GM19452 (cell line): ENCODE results near the gene CAMP.
A peak's percentile ranks its signal among the peaks of the same experiment; 100 is the strongest.
"Not testable (repeated sequence)": the region's sequence is repeated elsewhere in the genome, so short reads cannot be mapped to it uniquely, and the experiment has no call there.

ENCODE experiments used
- ATAC-seq: cut with Tn5 transposase; IDR thresholded peaks from one replicate; pipeline ENCODE4 v1.9.1; 2021; ENCODE audit not compliant: unreplicated experiment

CAMP gene

GRCh38 chr3:48211776-48212175, 11.5 kb upstream of the CAMP start:
- ATAC-seq = not testable (repeated sequence)

GRCh38 chr3:48214225-48214624, 9.1 kb upstream of the CAMP start:
- ATAC-seq = no peak

GRCh38 chr3:48215019-48215418, 8.3 kb upstream of the CAMP start:
- ATAC-seq = no peak

DNA sequence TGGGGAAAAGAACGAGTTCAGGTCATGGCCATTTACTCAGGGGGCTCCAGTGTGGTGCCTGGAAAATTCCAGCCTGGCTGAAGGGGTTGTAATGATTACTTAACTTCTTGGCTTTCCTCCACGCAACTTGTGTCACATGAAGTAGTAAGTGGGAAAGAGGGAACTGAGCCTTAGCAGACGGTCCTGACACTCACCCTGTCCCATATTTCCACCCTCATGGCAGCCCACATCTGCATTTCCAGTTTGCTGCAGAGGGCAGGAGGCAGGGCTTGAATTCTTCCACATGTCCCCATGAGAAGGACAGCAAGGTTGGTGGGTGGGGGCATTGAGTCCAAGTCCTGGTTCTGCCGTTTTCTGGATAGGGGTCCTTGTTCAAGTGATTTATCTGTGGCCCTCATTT, 7.8 kb upstream of the CAMP start:
- no peak for ATAC-seq

DNA sequence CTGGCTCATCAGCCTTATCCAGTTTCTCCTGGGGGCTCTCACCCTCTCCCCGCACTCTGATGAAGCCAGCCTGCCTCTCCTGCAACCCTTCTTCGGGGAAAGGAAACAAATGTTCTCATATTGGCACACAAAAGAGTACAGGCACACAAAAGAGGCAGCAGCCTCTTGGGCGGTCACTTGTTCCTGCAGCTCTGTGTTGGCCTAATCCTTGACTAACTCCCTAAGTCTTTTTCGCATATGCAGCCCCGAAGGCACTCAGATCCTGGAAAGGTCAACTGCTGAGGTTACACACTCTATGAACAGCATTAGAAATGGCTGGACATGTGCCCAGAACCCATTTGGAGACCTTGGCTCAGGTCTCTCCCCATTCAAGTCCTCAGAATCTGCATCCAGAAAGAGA, 7.4 kb upstream of the CAMP start:
- ATAC-seq = no peak

DNA sequence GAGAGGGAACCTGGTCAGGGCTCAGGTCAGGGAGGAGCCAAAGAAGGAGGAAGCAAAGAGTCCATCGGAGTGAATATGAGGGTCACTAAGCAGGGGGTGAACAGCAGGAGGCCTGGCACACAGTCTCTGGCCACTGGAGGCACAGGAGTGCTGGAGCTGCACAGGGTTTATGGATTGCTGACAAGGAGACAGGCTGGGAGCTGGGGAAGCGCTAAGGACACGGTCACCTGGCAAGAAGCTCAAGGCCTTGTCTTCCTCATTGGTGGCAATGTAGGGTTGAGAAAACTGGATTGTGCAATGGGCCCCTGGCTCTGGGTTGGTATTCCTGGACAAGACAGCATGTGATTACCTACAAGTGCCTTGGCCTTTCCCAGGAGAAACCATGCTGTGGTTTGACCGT, 5.8 kb upstream of the CAMP start:
- no peak for ATAC-seq

DNA sequence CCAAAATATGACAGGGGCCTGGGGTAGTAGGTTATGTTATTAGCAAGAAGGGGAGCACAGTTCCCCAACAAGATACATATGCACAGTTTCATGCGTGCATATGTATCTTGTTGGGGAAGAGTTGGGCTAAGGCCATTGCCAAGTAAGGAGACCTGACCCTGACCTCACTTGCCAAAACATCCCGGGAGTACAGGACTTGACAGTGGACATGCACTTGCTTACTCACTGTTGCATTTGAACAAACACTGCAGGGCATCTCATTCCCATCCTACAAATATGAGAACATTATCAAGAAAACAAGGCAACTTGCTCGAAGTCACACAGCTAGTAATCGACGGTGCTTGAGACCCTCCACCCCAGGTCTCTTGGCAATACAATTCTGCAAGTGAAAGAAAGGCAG, 4.8 kb upstream of the CAMP start:
- ATAC-seq = no peak

GRCh38 chr3:48219543-48219942, 3.8 kb upstream of the CAMP start:
- ATAC-seq = no peak

DNA sequence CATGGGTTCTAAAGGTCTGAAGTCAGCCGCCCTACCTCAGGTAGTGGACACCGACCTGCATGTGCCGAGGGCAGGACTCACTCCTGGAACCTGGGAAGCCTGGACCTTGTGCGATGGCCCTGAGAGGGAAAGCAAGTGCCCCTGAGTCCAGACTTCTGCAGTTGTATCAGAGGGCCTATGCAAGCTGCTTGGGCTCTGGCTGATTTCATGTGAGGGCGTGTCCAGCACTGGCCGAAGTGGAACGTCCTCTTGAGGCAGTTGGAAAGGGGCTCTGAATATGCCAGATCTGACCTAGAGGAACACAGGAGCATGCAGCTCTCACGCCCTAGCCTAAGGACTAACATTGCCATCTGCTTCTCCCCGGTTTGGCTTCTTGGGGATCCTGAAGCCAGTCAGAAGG, 2.5 kb upstream of the CAMP start:
- no peak for ATAC-seq

GRCh38 chr3:48225587-48225986, 2.3 kb downstream of the CAMP start:
- ATAC-seq = no peak

DNA sequence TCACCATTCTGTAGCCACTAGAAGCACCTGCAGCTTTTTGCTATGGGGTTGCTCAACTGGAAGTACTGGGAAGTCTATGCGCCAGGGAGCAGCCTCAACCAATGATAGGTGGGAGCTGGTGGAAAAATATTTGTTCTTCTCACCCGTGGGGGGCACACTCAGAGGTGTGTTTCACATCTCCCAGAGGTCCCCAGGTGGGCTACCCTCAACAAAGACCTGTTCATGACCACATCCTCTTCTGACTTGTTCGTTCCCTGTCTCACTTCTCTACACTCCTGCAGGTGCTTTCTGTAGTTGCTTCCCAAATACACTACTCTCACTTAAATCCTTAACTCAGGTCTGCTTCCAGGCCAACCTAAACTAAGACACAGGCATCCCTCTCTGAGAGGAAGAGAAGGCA, 3.6 kb downstream of the CAMP start:
- ATAC-seq = no peak

DNA sequence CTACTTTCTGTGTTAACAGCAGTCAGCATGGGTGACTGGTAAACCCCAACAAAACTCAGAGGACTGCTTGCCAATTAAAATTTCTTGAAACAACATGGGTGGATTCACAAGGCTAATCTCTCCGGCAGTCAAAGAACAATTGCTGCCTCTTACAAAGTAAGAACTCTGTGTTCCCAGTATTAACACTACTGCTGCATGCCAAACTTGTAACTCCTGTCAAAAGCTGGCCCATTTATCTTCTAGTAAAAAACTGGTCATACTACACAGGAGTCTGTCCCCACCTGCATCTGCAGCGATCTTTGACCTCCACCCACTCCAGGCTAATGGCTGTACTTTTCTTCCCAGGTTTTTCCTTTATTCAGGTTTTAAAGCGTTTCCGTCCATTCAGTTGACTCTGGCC, 8.9 kb downstream of the CAMP start:
- peak; percentile 16 for ATAC-seq

- ATAC-seq = peak; percentile 71
Measured at GRCh38 chr3:48232734-48233133, 9.4 kb downstream of the CAMP start.

DNA sequence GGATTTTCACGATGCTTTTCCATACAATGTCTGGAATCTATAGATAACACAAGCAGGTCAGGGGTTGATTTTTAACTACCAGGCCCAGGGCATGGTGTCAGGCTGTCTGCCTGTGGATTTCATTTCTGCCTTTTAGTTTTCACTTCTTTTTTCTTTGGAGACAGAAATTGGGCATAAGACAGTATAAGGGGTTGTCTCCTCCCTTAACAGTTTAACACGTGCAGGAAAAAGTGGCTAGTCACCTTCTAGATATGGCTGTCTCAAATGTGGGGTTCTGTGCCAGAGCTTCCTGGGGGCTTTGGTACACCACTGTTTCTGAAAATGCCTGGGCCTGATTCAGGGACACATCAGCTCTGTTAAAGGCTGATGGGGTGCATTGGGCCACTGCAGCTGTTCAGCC, 10.2 kb downstream of the CAMP start:
- ATAC-seq = no peak

DNA sequence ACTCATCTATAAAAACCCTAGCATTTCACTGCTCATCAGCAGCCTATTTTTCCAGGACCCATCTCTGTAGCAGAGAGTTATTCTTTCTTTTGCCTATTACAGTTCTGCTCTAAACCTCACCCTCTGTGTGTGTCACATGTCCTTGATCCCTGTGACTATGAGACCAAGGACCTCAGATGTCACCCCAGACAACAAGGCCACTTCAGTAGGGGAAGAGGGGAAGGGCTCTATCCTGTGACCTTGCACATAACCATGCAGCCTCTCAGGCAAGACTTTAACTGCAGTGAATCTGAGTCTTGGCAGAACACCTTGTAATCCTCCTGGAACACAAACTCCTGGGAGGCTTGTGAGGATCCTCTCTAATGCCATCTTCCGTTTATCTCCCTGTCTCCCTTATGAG, 13.2 kb downstream of the CAMP start:
- no peak for ATAC-seq

- no peak for ATAC-seq
Measured at GRCh38 chr3:48238531-48239085, 15.3 kb downstream of the CAMP start.

DNA sequence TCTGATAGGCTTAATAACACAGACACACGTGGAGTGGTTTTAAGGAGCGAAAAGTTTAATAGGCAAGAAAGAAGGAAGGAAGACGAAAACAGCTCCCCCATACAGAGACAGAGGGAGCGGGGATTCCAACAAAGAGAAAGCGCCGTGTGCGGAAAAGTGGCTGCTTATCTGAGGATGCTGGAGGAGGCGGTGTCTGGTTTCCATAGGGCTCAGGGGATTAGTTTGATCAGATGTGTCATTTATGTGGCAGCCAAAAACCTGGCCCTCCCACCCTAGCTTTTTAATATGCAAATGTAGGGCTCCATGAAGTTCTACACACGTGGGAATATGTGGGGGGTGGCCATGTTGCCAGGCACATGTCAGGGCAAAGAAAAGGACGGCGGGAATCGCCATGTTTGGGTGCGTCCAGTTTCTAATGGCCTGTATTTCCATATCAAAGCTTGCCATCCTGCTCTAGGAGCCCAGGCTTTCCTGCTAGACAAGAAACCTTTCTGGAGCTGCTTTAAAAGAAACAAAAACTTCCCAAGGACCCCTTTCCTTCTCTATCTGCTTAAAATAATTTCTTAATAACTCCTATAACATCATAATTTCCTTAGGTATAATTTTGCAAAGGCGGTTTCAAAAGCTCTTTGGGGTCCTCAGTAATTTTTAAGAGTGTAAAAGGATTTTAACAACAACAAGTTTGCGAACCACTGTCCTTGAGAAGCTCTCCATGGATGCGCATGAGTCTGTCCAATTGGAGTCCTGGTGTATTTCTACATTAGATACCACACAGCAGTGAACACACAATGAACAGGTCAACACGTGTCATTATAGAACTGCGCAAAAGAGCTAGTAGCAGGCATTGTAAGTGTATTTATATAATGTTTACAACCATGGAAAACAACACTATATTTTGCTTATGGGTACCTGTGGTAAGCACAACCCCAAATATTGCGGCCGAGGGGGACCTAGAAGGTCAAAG, 17.0 kb downstream of the CAMP start:
- ATAC-seq = no peak

DNA sequence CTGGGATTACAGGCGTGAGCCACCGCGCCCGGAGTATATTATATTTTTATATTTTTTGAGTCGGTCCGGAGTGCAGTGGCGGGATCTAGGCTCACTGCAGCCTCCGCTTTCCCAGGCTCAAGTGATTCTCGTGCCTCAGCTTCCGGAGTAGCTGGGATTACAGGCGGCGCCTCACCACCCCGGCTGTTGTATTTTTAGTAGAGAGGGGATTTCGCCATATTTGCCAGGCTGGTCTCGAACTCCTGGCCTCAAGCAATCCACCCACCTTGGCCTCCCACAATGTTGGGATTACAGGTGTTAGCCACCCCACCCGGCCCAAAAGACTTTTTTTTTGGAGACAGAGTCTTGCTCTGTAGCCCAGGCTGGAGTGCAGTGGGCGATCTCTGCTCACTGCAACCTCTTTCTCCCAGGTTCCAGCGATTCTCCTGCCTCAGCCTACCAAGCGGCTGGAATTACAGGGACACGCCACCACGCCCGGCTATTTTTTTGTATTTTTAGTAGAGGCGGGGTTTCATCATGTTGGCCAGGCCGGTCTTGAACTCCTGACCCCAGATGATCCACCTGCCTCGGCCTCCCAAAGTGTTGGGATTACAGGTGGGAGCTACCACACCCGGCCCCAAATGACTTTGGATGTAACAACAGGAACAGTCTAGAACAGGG, 18.6 kb downstream of the CAMP start:
- ATAC-seq = no peak

- ATAC-seq = no peak
Measured at GRCh38 chr3:48243886-48244285, 20.6 kb downstream of the CAMP start.

DNA sequence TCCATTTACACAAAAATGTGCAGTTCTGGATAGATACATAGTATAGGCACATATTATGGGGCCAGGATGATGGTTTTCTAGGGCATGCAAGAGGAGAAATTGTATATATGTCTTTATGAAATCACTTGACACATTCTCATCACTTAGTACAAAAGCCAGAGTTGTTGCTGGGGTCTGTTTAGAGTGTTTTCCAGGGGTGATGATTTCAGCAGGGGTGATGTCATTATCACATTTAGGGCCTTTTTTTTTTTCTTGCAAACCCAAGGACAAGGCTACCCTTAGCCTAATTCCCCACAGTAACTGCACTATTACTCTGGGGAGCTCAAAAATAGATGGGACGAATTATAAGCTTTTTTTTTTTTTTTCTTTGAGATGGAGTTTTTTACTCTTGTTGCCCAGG, 21.2 kb downstream of the CAMP start:
- ATAC-seq = no peak

GRCh38 chr3:48245136-48245535, 21.8 kb downstream of the CAMP start:
- ATAC-seq = no peak

GRCh38 chr3:48247401-48247811, 24.1 kb downstream of the CAMP start:
- ATAC-seq = no peak
